ENCODE measurements around the gene LRRFIP2. TPM values are rescaled to one million over a fixed set of nuclear protein-coding genes. Genes with fewer than 3 reads are reported as not detected.

The LRRFIP2 gene
- total and polyA plus RNA-seq, 4 donors: 44.5 to 96.9 (median 57.0) TPM

DNA sequence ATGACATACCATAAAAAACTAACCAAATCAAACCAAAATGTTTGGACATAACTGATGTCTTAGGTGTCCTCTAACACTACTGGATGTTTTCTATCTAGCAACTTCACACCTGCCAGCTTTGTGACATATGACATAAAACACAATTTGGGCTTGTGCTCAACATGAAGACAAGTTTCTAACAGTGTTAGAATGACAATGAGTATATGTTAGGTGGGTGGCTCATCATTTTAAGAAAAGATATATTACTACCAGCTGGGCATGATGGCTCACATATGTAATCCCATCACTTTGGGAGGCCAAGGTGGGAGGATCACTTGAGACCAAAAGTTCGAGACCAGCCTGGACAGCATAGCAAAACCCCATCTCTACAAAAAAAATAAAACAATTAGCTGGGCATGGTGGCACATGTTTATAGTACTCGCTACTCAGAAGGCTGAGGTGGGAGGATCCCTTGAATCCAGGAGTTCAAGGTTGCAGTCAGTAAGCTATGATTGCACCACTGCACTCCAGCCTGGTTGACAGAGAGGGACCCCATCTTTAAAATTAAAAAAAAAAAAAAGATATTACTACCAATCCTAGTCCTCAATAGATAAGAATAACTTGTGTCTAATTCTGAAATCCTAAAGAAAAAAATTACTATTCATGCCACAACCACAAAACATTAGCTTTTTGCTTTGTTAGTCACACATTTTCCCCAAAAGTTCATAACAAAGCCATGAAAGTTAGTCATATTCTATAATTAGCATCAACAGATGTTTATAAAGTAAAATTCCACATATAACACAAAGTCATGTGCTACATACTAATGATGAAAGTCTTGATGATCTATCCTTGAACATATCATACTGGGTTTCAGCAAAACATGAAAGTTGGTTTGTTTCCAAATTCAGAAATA is 59.9 kb downstream of the LRRFIP2 start:
- intact Hi-C loops (cut with DNase I): loop anchor here (5.0 kb wide), 2 partner anchors 37 to 67 kb away; no protein-coding TSS in a partner anchor
- H3K4me3 ChIP-seq (ENCODE audit: low read length in 2 of 2): no peak overlapping the region
- peak overlapping the region; percentile 79 to 89 for H3K27ac ChIP-seq (ENCODE audit: low read depth in 1 of 2, low read length in 2 of 2)
- no peaks in the 10 kb centered on the region for H3K36me3 ChIP-seq (ENCODE audit: control insufficient read depth in 1 of 2, insufficient read depth in 2 of 2, low read length in 1 of 2)
- no peaks in the 10 kb centered on the region for H3K9me3 ChIP-seq (ENCODE audit: control insufficient read depth, low read length)
- no peaks in the 10 kb centered on the region for H3K27me3 ChIP-seq (ENCODE audit: control insufficient read depth in 1 of 2, insufficient read depth in 2 of 2, low read length in 1 of 2)
- H3K4me1 ChIP-seq (ENCODE audit: control insufficient read depth in 1 of 2, insufficient read depth in 2 of 2, low read length in 2 of 2): peaks cover 5 to 6% of the 10 kb centered on the region in 2 donors
- no peak for DNase-seq
- 88% methylated on average over 2 of the region's 2 CpGs for WGBS, 2 donors
- no peak for ATAC-seq (ENCODE audit: low FRiP score)

DNA sequence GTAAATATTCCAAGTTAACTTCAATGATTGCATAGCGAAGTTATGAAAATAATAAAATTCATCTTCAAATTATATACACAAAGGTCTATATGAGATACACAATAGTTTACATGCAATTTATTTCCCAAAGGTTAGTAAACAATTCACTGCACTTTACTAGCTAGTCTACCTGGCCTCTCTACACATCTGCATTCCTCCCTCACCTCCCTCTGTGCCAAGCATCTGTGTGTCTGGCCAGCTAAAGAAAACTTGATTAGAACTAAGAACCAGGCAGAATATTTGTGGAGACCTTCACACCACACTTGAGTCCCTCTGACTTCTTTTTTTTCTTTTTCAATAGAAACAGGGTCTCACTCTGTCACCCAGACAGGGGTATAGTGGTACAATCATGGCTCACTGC is 61.4 kb downstream of the LRRFIP2 start:
- Histone ChIP-seq H3K36me3 (ENCODE audit: control insufficient read depth in 1 of 2, insufficient read depth in 2 of 2, low read length in 1 of 2) (no peaks in the 10 kb centered on the region), H3K4me3 (ENCODE audit: low read length in 2 of 2) (no peak overlapping the region), H3K27ac (ENCODE audit: low read depth in 1 of 2, low read length in 2 of 2) (peak overlapping the region in 1 of 2 donors; percentile 58), H3K9me3 (ENCODE audit: control insufficient read depth, low read length) (no peaks in the 10 kb centered on the region), H3K27me3 (ENCODE audit: control insufficient read depth in 1 of 2, insufficient read depth in 2 of 2, low read length in 1 of 2) (no peaks in the 10 kb centered on the region), H3K4me1 (ENCODE audit: control insufficient read depth in 1 of 2, insufficient read depth in 2 of 2, low read length in 2 of 2) (peaks cover 5 to 14% of the 10 kb centered on the region in 2 donors)
- ATAC-seq (ENCODE audit: low FRiP score) (no peak), DNase-seq (no peak)
- 94 to 98% methylated on average over 1 of the region's 1 CpG for WGBS, 2 donors
- intact Hi-C loops (cut with DNase I): loop anchor here (5.0 kb wide), 2 partner anchors 36 to 66 kb away; no protein-coding TSS in a partner anchor

DNA sequence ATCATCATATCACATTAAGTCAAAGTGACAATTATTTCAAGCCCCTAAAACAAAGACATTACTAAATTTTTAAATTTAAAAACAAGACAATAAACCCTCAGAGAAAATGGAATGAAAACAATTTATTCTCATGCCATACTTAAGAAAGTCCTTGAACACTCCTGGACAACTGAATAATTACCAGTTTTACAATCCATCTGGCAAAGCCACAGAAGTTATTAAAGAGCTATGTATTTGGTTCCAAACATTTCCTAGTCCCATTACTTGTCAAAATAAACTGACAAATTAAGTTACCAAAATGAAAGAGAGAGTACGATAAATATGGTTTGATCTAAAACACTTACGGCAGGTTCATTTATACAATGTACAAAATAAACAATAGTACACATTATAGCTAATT is 63.2 kb downstream of the LRRFIP2 start:
- DNase-seq (no peak), ATAC-seq (ENCODE audit: low FRiP score) (no peak)
- intact Hi-C loops (cut with DNase I): loop anchor here (5.0 kb wide), 2 partner anchors 34 to 64 kb away; no protein-coding TSS in a partner anchor
- no peaks in the 10 kb centered on the region for H3K9me3 ChIP-seq (ENCODE audit: control insufficient read depth, low read length)
- no peak overlapping the region for H3K27ac ChIP-seq (ENCODE audit: low read depth in 1 of 2, low read length in 2 of 2)
- no peaks in the 10 kb centered on the region for H3K36me3 ChIP-seq (ENCODE audit: control insufficient read depth in 1 of 2, insufficient read depth in 2 of 2, low read length in 1 of 2)
- WGBS, 2 donors: 54 to 71% methylated on average over 2 of the region's 2 CpGs
- no peaks in the 10 kb centered on the region for H3K27me3 ChIP-seq (ENCODE audit: control insufficient read depth in 1 of 2, insufficient read depth in 2 of 2, low read length in 1 of 2)
- H3K4me1 ChIP-seq (ENCODE audit: control insufficient read depth in 1 of 2, insufficient read depth in 2 of 2, low read length in 2 of 2): peaks cover 5 to 14% of the 10 kb centered on the region in 2 donors
- H3K4me3 ChIP-seq (ENCODE audit: low read length in 2 of 2): no peak overlapping the region

DNA sequence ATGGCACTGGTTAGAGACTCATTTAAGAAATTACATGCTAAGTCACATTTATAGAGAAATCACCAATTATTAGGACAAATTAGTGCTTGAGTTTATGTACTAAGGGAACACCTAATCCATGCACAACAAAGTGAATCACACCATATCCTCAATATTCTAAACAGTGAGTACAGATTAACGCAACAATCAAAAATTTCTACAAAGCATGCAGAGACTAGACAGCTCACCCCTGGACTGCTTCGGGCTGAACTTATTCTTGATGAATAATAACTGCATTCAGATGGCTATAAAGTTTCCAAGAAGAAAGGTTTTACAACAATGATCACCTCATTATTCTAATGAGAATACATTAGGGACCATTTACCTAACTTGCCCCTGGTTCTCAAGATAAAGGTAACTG is 66.5 kb downstream of the LRRFIP2 start:
- Histone ChIP-seq H3K27me3 (ENCODE audit: control insufficient read depth in 1 of 2, insufficient read depth in 2 of 2, low read length in 1 of 2) (no peaks in the 10 kb centered on the region), H3K9me3 (ENCODE audit: control insufficient read depth, low read length) (no peaks in the 10 kb centered on the region), H3K4me1 (ENCODE audit: control insufficient read depth in 1 of 2, insufficient read depth in 2 of 2, low read length in 2 of 2) (peaks cover 4 to 8% of the 10 kb centered on the region in 2 donors), H3K27ac (ENCODE audit: low read depth in 1 of 2, low read length in 2 of 2) (no peak overlapping the region), H3K36me3 (ENCODE audit: control insufficient read depth in 1 of 2, insufficient read depth in 2 of 2, low read length in 1 of 2) (no peaks in the 10 kb centered on the region), H3K4me3 (ENCODE audit: low read length in 2 of 2) (no peak overlapping the region)
- intact Hi-C loops (cut with DNase I): no loop called here
- no peak for DNase-seq
- ATAC-seq (ENCODE audit: low FRiP score): no peak
- whole genome bisulfite sequencing, 2 donors: 91 to 95% methylated on average over 2 of the region's 2 CpGs

DNA sequence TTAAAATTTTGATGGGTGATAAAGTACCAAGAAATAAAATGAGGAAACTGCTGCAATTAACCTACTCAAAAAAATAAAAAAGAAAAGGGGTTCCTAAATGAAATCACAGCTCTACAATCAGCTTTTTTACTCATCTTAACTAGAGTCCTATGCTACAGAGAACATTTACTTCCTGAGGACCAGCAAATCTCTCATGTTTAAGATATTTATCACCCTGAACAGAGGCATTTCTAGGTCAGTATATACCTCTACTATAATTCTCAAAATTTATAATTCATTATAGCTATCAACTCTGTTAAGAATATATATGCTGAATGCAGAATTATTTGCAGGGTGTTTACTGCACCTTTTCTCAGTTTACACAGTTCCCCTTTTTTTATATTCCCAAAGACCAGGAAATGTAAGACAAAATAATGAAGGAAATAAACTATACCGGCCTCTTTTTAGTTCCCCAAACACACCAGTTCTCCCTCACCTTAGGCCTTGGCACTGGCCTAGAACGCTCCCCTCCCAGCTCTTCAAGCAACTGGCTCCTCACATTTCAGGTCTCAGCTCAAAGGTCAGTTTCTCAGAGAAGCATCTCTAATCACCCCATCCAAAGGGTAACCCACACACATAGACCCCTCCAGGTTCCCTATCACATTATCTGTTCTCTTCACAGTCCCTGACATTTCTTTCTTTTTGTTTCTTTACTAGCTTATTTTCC is 71.1 kb downstream of the LRRFIP2 start:
- intact Hi-C loops (cut with DNase I): no loop called here
- DNase-seq: no peak
- Histone ChIP-seq H3K27me3 (ENCODE audit: control insufficient read depth in 1 of 2, insufficient read depth in 2 of 2, low read length in 1 of 2) (no peaks in the 10 kb centered on the region), H3K9me3 (ENCODE audit: control insufficient read depth, low read length) (no peaks in the 10 kb centered on the region), H3K36me3 (ENCODE audit: control insufficient read depth in 1 of 2, insufficient read depth in 2 of 2, low read length in 1 of 2) (no peaks in the 10 kb centered on the region), H3K4me3 (ENCODE audit: low read length in 2 of 2) (no peak overlapping the region), H3K27ac (ENCODE audit: low read depth in 1 of 2, low read length in 2 of 2) (no peak overlapping the region), H3K4me1 (ENCODE audit: control insufficient read depth in 1 of 2, insufficient read depth in 2 of 2, low read length in 2 of 2) (peaks cover 3 to 4% of the 10 kb centered on the region in 2 donors)
- no peak for ATAC-seq (ENCODE audit: low FRiP score)
- WGBS, 2 donors: 73 to 83% methylated on average over 2 of the region's 2 CpGs

DNA sequence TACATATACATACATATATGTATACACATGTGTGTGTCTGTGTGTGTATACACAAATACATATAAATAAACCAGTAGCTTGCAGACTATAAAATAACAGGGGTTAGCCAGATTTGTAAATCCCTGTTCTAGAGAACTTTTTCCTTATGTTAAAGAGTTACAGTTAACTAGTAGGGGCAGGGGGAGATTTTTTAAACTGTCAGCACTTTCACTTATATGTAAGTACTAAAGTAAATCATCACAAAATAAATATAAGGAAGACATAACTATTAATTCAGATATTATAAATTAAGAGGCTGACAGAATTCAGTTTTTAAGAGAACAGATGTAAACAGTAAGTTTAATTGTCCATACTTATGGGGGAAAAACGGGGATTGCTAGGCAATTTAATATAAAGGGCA is 74.0 kb downstream of the LRRFIP2 start:
- no peak overlapping the region for H3K27ac ChIP-seq (ENCODE audit: low read depth in 1 of 2, low read length in 2 of 2)
- WGBS, 2 donors: 52 to 73% methylated on average over 1 of the region's 1 CpG
- no peak for ATAC-seq (ENCODE audit: low FRiP score)
- no peak overlapping the region for H3K4me3 ChIP-seq (ENCODE audit: low read length in 2 of 2)
- H3K36me3 ChIP-seq (ENCODE audit: control insufficient read depth in 1 of 2, insufficient read depth in 2 of 2, low read length in 1 of 2): no peaks in the 10 kb centered on the region
- no peaks in the 10 kb centered on the region for H3K27me3 ChIP-seq (ENCODE audit: control insufficient read depth in 1 of 2, insufficient read depth in 2 of 2, low read length in 1 of 2)
- DNase-seq: no peak
- peaks cover 3 to 4% of the 10 kb centered on the region in 2 donors for H3K4me1 ChIP-seq (ENCODE audit: control insufficient read depth in 1 of 2, insufficient read depth in 2 of 2, low read length in 2 of 2)
- H3K9me3 ChIP-seq (ENCODE audit: control insufficient read depth, low read length): no peaks in the 10 kb centered on the region
- intact Hi-C loops (cut with DNase I): no loop called here

DNA sequence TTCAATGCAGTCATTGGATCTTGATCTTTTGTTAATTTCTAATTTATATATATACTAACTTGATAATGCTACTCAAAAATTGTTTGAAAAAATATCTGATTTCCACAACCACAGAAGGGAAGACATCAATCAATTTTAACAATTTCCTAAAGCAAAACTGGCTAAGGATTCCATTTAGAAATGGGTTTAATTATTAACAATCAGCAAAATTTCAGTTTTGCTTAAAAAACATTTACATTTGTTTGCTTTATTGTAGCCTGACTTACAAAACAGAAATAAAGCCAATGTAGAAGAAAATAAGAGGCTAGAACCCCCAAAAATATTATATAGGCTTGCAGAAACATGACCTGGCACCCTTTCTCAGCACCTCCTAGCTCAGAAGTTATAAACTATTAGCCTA is 74.9 kb downstream of the LRRFIP2 start:
- no peak overlapping the region for H3K27ac ChIP-seq (ENCODE audit: low read depth in 1 of 2, low read length in 2 of 2)
- H3K27me3 ChIP-seq (ENCODE audit: control insufficient read depth in 1 of 2, insufficient read depth in 2 of 2, low read length in 1 of 2): no peaks in the 10 kb centered on the region
- ATAC-seq (ENCODE audit: low FRiP score) (no peak), DNase-seq (no peak)
- H3K4me3 ChIP-seq (ENCODE audit: low read length in 2 of 2): no peak overlapping the region
- intact Hi-C loops (cut with DNase I): no loop called here
- peaks cover 3 to 4% of the 10 kb centered on the region in 2 donors for H3K4me1 ChIP-seq (ENCODE audit: control insufficient read depth in 1 of 2, insufficient read depth in 2 of 2, low read length in 2 of 2)
- H3K36me3 ChIP-seq (ENCODE audit: control insufficient read depth in 1 of 2, insufficient read depth in 2 of 2, low read length in 1 of 2): no peaks in the 10 kb centered on the region
- no peaks in the 10 kb centered on the region for H3K9me3 ChIP-seq (ENCODE audit: control insufficient read depth, low read length)

DNA sequence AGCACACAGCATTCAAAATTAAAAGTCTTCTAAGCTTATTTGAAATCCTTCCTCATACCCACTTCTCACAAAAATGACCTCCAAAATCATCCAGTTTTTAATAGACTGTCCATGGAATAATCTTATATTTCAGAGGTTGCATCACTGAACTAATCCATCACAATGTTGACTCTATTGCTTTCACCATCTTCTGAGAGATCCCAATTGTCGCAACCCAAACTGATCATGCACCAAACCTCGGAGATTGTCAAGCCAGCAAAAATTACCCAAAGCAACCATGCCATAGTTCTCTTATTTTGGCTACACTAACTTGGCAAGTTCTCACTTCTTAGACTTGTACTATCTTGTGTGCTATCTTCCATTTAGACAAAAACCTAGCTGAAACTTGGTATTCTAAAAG is 75.5 kb downstream of the LRRFIP2 start:
- intact Hi-C loops (cut with DNase I): no loop called here
- DNase-seq (no peak), ATAC-seq (ENCODE audit: low FRiP score) (no peak)
- WGBS, 2 donors: 92 to 94% methylated on average over 2 of the region's 2 CpGs
- Histone ChIP-seq H3K36me3 (ENCODE audit: control insufficient read depth in 1 of 2, insufficient read depth in 2 of 2, low read length in 1 of 2) (no peaks in the 10 kb centered on the region), H3K27me3 (ENCODE audit: control insufficient read depth in 1 of 2, insufficient read depth in 2 of 2, low read length in 1 of 2) (no peaks in the 10 kb centered on the region), H3K9me3 (ENCODE audit: control insufficient read depth, low read length) (no peaks in the 10 kb centered on the region), H3K4me3 (ENCODE audit: low read length in 2 of 2) (no peak overlapping the region), H3K4me1 (ENCODE audit: control insufficient read depth in 1 of 2, insufficient read depth in 2 of 2, low read length in 2 of 2) (peaks cover 3 to 4% of the 10 kb centered on the region in 2 donors), H3K27ac (ENCODE audit: low read depth in 1 of 2, low read length in 2 of 2) (no peak overlapping the region)
